ACC112 (cell line): Measurements from ENCODE around the gene SYNE3.

Experiments
- H2AFZ ChIP-seq: fragments of 200-600 bp; sonication (generic); one replicate; pipeline ENCODE4 v1.6.0; 2017; ENCODE audit warnings: antibody characterized with exemption, low read length; ENCODE audit not compliant: unreplicated experiment
- H3K27ac ChIP-seq: fragments of 200-600 bp; sonication (generic); 2 replicates; pipeline ENCODE4 v1.5.1; 2014; ENCODE audit warnings: low read depth, mild to moderate bottlenecking, antibody characterized with exemption, low read length, moderate library complexity
- H3K27me3 ChIP-seq: fragments of 200-600 bp; sonication (generic); 2 replicates; pipeline ENCODE4 v1.6.1; 2014; ENCODE audit warnings: mild to moderate bottlenecking, antibody characterized with exemption, low read length, moderate library complexity, mixed read lengths; ENCODE audit not compliant: insufficient read depth
- H3K36me3 ChIP-seq: fragments of 200-600 bp; sonication (generic); 2 replicates; pipeline ENCODE4 v1.6.1; 2016; ENCODE audit warnings: mild to moderate bottlenecking, antibody characterized with exemption, low read length, moderate library complexity, mixed read lengths; ENCODE audit not compliant: insufficient read depth
- H3K4me1 ChIP-seq: fragments of 200-600 bp; sonication (generic); one replicate; pipeline ENCODE4 v1.6.1; 2016; ENCODE audit warnings: low read length, mixed read lengths; ENCODE audit not compliant: insufficient read depth, unreplicated experiment, control insufficient read depth
- H3K4me3 ChIP-seq: fragments of 200-600 bp; sonication (generic); 2 replicates; pipeline ENCODE4 v1.5.1; 2014; ENCODE audit warnings: mild to moderate bottlenecking, low read depth, low read length
- H3K79me2 ChIP-seq: fragments of 200-600 bp; sonication (generic); one replicate; pipeline ENCODE4 v1.6.0; 2016; ENCODE audit warnings: low read length; ENCODE audit not compliant: control insufficient read depth, unreplicated experiment, insufficient read depth

Gene SYNE3

GRCh38 chr14:95504135-95505029 is 12.1 kb downstream of the SYNE3 start:
- H3K36me3 ChIP-seq: peaks cover 5% of the 10 kb centered on the region; the same call in 1 of the 2 replicates
- H3K79me2 ChIP-seq: peaks cover 52% of the 10 kb centered on the region

GRCh38 chr14:95503365-95504134 is 12.9 kb downstream of the SYNE3 start:
- no peak overlapping the region for H2AFZ ChIP-seq
- no peak overlapping the region for H3K4me3 ChIP-seq
- peaks cover 53% of the 10 kb centered on the region for H3K79me2 ChIP-seq
- H3K27me3 ChIP-seq: no peaks in the 10 kb centered on the region
- H3K36me3 ChIP-seq: peaks cover 5% of the 10 kb centered on the region; the same call in 1 of the 2 replicates
- H3K27ac ChIP-seq: peak overlapping the region; percentile 80
- H3K4me1 ChIP-seq: peaks cover 55% of the 10 kb centered on the region

More at GRCh38 chr14:95504135-95505029, 12.1 kb downstream of the SYNE3 start:
- H3K27ac ChIP-seq: peak overlapping the region; percentile 80
- peaks cover 56% of the 10 kb centered on the region for H3K4me1 ChIP-seq
- peak overlapping the region; percentile 9 for H2AFZ ChIP-seq
- no peak overlapping the region for H3K4me3 ChIP-seq
- H3K27me3 ChIP-seq: no peaks in the 10 kb centered on the region

GRCh38 chr14:95502381-95502950 is 14.0 kb downstream of the SYNE3 start:
- Histone ChIP-seq H3K36me3 (peaks cover 5% of the 10 kb centered on the region; the same call in 1 of the 2 replicates), H2AFZ (no peak overlapping the region), H3K79me2 (peaks cover 59% of the 10 kb centered on the region), H3K4me1 (peaks cover 47% of the 10 kb centered on the region), H3K4me3 (no peak overlapping the region), H3K27ac (no peak overlapping the region), H3K27me3 (no peaks in the 10 kb centered on the region)

- Histone ChIP-seq H2AFZ (no peak overlapping the region), H3K4me3 (no peak overlapping the region), H3K36me3 (no peaks in the 10 kb centered on the region), H3K27me3 (no peaks in the 10 kb centered on the region), H3K4me1 (peaks cover 53% of the 10 kb centered on the region), H3K27ac (peak overlapping the region; percentile 31; the same call in 1 of the 2 replicates), H3K79me2 (peaks cover 51% of the 10 kb centered on the region)
Measured at GRCh38 chr14:95500772-95501401, 15.6 kb downstream of the SYNE3 start.

- H3K27ac ChIP-seq: no peak overlapping the region
- H3K4me1 ChIP-seq: peaks cover 53% of the 10 kb centered on the region
- H3K27me3 ChIP-seq: no peaks in the 10 kb centered on the region
- H3K36me3 ChIP-seq: no peaks in the 10 kb centered on the region
- no peak overlapping the region for H3K4me3 ChIP-seq
- peaks cover 46% of the 10 kb centered on the region for H3K79me2 ChIP-seq
- no peak overlapping the region for H2AFZ ChIP-seq
Measured at GRCh38 chr14:95500201-95500681, 16.2 kb downstream of the SYNE3 start.

GRCh38 chr14:95499354-95499750 is 17.1 kb downstream of the SYNE3 start:
- Histone ChIP-seq H3K79me2 (peaks cover 44% of the 10 kb centered on the region), H2AFZ (no peak overlapping the region), H3K4me1 (peaks cover 44% of the 10 kb centered on the region), H3K36me3 (no peaks in the 10 kb centered on the region), H3K27ac (no peak overlapping the region), H3K27me3 (no peaks in the 10 kb centered on the region), H3K4me3 (no peak overlapping the region)

GRCh38 chr14:95498622-95499353 is 17.7 kb downstream of the SYNE3 start:
- H2AFZ ChIP-seq: no peak overlapping the region
- H3K79me2 ChIP-seq: peaks cover 44% of the 10 kb centered on the region
- H3K4me3 ChIP-seq: no peak overlapping the region
- no peak overlapping the region for H3K27ac ChIP-seq
- no peaks in the 10 kb centered on the region for H3K27me3 ChIP-seq
- peaks cover 38% of the 10 kb centered on the region for H3K4me1 ChIP-seq
- no peaks in the 10 kb centered on the region for H3K36me3 ChIP-seq

GRCh38 chr14:95497561-95498011 is 18.9 kb downstream of the SYNE3 start:
- H3K27ac ChIP-seq: no peak overlapping the region
- H3K4me1 ChIP-seq: peaks cover 36% of the 10 kb centered on the region
- H3K27me3 ChIP-seq: no peaks in the 10 kb centered on the region
- H2AFZ ChIP-seq: no peak overlapping the region
- no peak overlapping the region for H3K4me3 ChIP-seq
- H3K36me3 ChIP-seq: no peaks in the 10 kb centered on the region
- peaks cover 36% of the 10 kb centered on the region for H3K79me2 ChIP-seq

GRCh38 chr14:95496690-95497259 is 19.7 kb downstream of the SYNE3 start:
- H3K27me3 ChIP-seq: no peaks in the 10 kb centered on the region
- no peak overlapping the region for H2AFZ ChIP-seq
- H3K4me1 ChIP-seq: peaks cover 36% of the 10 kb centered on the region
- peaks cover 8% of the 10 kb centered on the region; the same call in 1 of the 2 replicates for H3K36me3 ChIP-seq
- peaks cover 30% of the 10 kb centered on the region for H3K79me2 ChIP-seq
- no peak overlapping the region for H3K4me3 ChIP-seq
- H3K27ac ChIP-seq: no peak overlapping the region
